A549 (cell line): Measurements from ENCODE around the gene SLC25A26. TPM values are rescaled to one million over a fixed set of nuclear protein-coding genes. Genes with fewer than 3 reads are reported as not detected.

ENCODE experiments used
- ATAC-seq, 2 experiments: fragments of 200-7000 bp in 1 of 2; fragments of >200 bp in 1 of 2; cut with Nextera tagmentation in 1 of 2; cut with Tn5 transposase in 1 of 2; 3 replicates each; pipeline versions ENCODE4 v1.8.0 to v1.9.1; 2018 to 2020; ENCODE audit warnings: mild to moderate bottlenecking in 1 of 2, moderate library complexity in 1 of 2
- CTCF ChIA-PET: fragments of 300-600 bp; sonication (Branson Sonifier 250); formaldehyde crosslinking; extraction: SDS; loops from one replicate; lab custom pipeline; 2021; ENCODE audit warnings: antibody characterized with exemption, inconsistent platforms; lab: Yijun Ruan, JAX
- POLR2A ChIA-PET: fragments of 350-600 bp; formaldehyde crosslinking; extraction: SDS; loops from one replicate; lab custom pipeline; 2021; ENCODE audit warnings: antibody characterized with exemption, inconsistent platforms; lab: Yijun Ruan, JAX
- DNase-seq, 2 experiments: peaks; one replicate each; pipeline versions ENCODE4 v3.0.0 to v3.0.0-alpha.2; 2011 to 2016; ENCODE audit warnings: low read depth in 1 of 2, low spot score in 1 of 2
- FAIRE-seq: peaks from 2 replicates; lab custom pipeline; 2011; peaks lifted over from hg19 to GRCh38; lab: Jason Lieb, UNC
- H3K27ac ChIP-seq, 2 experiments: fragments of >200 bp; sonication (Bioruptor Twin); formaldehyde crosslinking; 3 replicates each; pipeline ENCODE4 v1.5.1; 2016 to 2017
- H3K4me1 ChIP-seq: fragments of >200 bp; sonication (Bioruptor Twin); formaldehyde crosslinking; 3 replicates; pipeline ENCODE4 v1.6.1; 2016
- H3K4me2 ChIP-seq: fragments of >200 bp; sonication (Bioruptor Twin); formaldehyde crosslinking; 3 replicates; pipeline ENCODE4 v1.6.1; 2016
- H3K4me3 ChIP-seq: fragments of >200 bp; sonication (Bioruptor Twin); formaldehyde crosslinking; 3 replicates; pipeline ENCODE4 v1.5.1; 2016
- H3K9me3 ChIP-seq: fragments of >200 bp; sonication (Bioruptor Twin); formaldehyde crosslinking; 3 replicates; pipeline ENCODE4 v1.6.1; 2016
- BCL3 ChIP-seq: fragments of >200 bp; sonication (Bioruptor Twin); formaldehyde crosslinking; IDR thresholded peaks from 3 replicates; pipeline ENCODE4 v1.6.1; 2016
- CHD2 ChIP-seq: fragments of 150-350 bp; IDR thresholded peaks from 2 replicates; pipeline ENCODE4 v1.6.1; 2014; ENCODE audit warnings: low read length; ENCODE audit not compliant: partially characterized antibody
- E2F6 ChIP-seq: IDR thresholded peaks from 2 replicates; pipeline ENCODE4 v1.6.1; 2012; ENCODE audit warnings: low read depth, borderline replicate concordance
- EHMT2 ChIP-seq: fragments of 200-600 bp; sonication (generic); IDR thresholded peaks from 2 replicates; pipeline ENCODE4 v1.6.1; 2016; ENCODE audit warnings: antibody characterized with exemption, low read depth, mild to moderate bottlenecking, moderate library complexity
- ESRRA ChIP-seq: fragments of 150-350 bp; IDR thresholded peaks from 2 replicates; pipeline ENCODE4 v1.6.1; 2014; ENCODE audit warnings: mild to moderate bottlenecking, low read length, borderline replicate concordance
- FOXS1 ChIP-seq: fragments of 250-450 bp; sonication (Bioruptor Pico); IDR thresholded peaks from 2 replicates; pipeline ENCODE4 v1.5.0; 2020; ENCODE audit warnings: mild to moderate bottlenecking, moderate library complexity
- HEYL ChIP-seq: fragments of 250-450 bp; sonication (Bioruptor Pico); IDR thresholded peaks from 2 replicates; pipeline ENCODE4 v1.8.0; 2021; ENCODE audit warnings: mild to moderate bottlenecking, moderate library complexity
- HOXA7 ChIP-seq: fragments of 250-450 bp; sonication (Bioruptor Pico); IDR thresholded peaks from 2 replicates; pipeline ENCODE4 v1.5.0; 2020; ENCODE audit warnings: mild to moderate bottlenecking, moderate library complexity
- JUNB ChIP-seq: fragments of >200 bp; sonication (Bioruptor Twin); formaldehyde crosslinking; IDR thresholded peaks from 2 replicates; pipeline ENCODE4 v1.6.1; 2016
- KDM5A ChIP-seq: fragments of 200-600 bp; sonication (generic); IDR thresholded peaks from 2 replicates; pipeline ENCODE4 v1.6.1; 2016; ENCODE audit warnings: antibody characterized with exemption, mild to moderate bottlenecking
- MAX ChIP-seq: IDR thresholded peaks from 2 replicates; pipeline ENCODE4 v1.6.1; 2012
- MAZ ChIP-seq: fragments of 150-350 bp; IDR thresholded peaks from 2 replicates; pipeline ENCODE4 v1.6.1; 2014; ENCODE audit warnings: antibody characterized with exemption, low read depth, low read length, borderline replicate concordance
- MYC ChIP-seq: IDR thresholded peaks from 2 replicates; pipeline ENCODE4 v1.6.1; 2012; ENCODE audit warnings: mild to moderate bottlenecking, inconsistent platforms, low read length, improper control_type of control experiment, borderline replicate concordance
- NR3C1 ChIP-seq: fragments of >200 bp; sonication (Bioruptor Twin); formaldehyde crosslinking; IDR thresholded peaks from 3 replicates; pipeline ENCODE4 v1.6.1; 2017
- PBX3 ChIP-seq: IDR thresholded peaks from 2 replicates; pipeline ENCODE4 v1.6.1; 2012
- PHF8 ChIP-seq: fragments of 200-600 bp; sonication (generic); IDR thresholded peaks from 2 replicates; pipeline ENCODE4 v1.6.1; 2016; ENCODE audit warnings: low read depth, mild to moderate bottlenecking, antibody characterized with exemption, moderate library complexity, borderline replicate concordance
- RARB ChIP-seq: fragments of 250-450 bp; sonication (Bioruptor Pico); IDR thresholded peaks from 2 replicates; pipeline ENCODE4 v1.8.0; 2021; ENCODE audit warnings: mild to moderate bottlenecking, moderate library complexity
- RCOR1 ChIP-seq: fragments of 150-350 bp; IDR thresholded peaks from 2 replicates; pipeline ENCODE4 v1.6.1; 2014; ENCODE audit warnings: antibody characterized with exemption, low read length, low read depth
- RFX5 ChIP-seq: fragments of 450-650 bp; IDR thresholded peaks from 2 replicates; pipeline ENCODE4 v1.7.1; 2014; ENCODE audit warnings: antibody characterized with exemption, mild to moderate bottlenecking, moderate library complexity
- RNF2 ChIP-seq: fragments of 200-600 bp; sonication (generic); IDR thresholded peaks from 2 replicates; pipeline ENCODE4 v1.6.1; 2016; ENCODE audit warnings: low read depth, mild to moderate bottlenecking, antibody characterized with exemption, moderate library complexity, borderline replicate concordance
- TFCP2L1 ChIP-seq: fragments of 250-450 bp; sonication (Bioruptor Pico); IDR thresholded peaks from 2 replicates; pipeline ENCODE4 v1.5.0; 2021; ENCODE audit warnings: mild to moderate bottlenecking
- WGBS: methylation state at CpG from one replicate; pipeline ENCODE4 v1.1.6; 2017; ENCODE audit errors: missing lambda C conversion rate; 5-methylcytosine and 5-hydroxymethylcytosine counted together
- polyA plus RNA-seq, 4 experiments: library from polyadenylated mRNA; depleted of rRNA in 3 of 4; stranded (reverse); fragments of >200 nt; fragmentation: RNase III in 1 of 4; extraction: RNeasy Plus Mini Kit Qiagen cat#74134 plus additional on column Dnase treatment in 1 of 4; gene quantifications; 2 replicates in 3 of 4; 3 replicates in 1 of 4; pipeline ENCODE4 v1.2.3, GENCODE V29; 2011 to 2017
- TF ChIP-seq, protein P1 (sequence below): fragments of 250-450 bp; sonication (Bioruptor Pico); IDR thresholded peaks from 2 replicates; pipeline ENCODE4 v1.5.0; 2021; ENCODE audit warnings: mild to moderate bottlenecking, moderate library complexity, borderline replicate concordance
- TF ChIP-seq, protein P2 (sequence below): fragments of >200 bp; sonication (Bioruptor Twin); formaldehyde crosslinking; IDR thresholded peaks from 2 replicates; pipeline ENCODE4 v1.6.1; 2016

Gene SLC25A26
- polyA plus RNA-seq, 2 of the 4 experiments (the other 2 are of a cell fraction), result 13.0 to 30.5 TPM

- ChIA-PET CTCF (no interaction called here), POLR2A (no interaction called here)
- FAIRE-seq (no peak), DNase-seq (no peak), ATAC-seq (no peak)
- no peak for TF ChIP-seq RCOR1
- no peak for TF ChIP-seq NR3C1
- TF ChIP-seq KDM5A, result no peak
- no peak for TF ChIP-seq HEYL (CRISPR knock-in tag)
- TF ChIP-seq CHD2, result no peak
- TF ChIP-seq FOXS1 (CRISPR knock-in tag), result no peak
- no peak for TF ChIP-seq MAX
- TF ChIP-seq MAZ, result no peak
- no peak for TF ChIP-seq HOXA7 (CRISPR knock-in tag)
- TF ChIP-seq E2F6, result no peak
- no peak for TF ChIP-seq EHMT2
- TF ChIP-seq TFCP2L1 (CRISPR knock-in tag), result no peak
- no peak for TF ChIP-seq MYC
- TF ChIP-seq BCL3, result no peak
- TF ChIP-seq JUNB, result no peak
- TF ChIP-seq, protein P1, sequence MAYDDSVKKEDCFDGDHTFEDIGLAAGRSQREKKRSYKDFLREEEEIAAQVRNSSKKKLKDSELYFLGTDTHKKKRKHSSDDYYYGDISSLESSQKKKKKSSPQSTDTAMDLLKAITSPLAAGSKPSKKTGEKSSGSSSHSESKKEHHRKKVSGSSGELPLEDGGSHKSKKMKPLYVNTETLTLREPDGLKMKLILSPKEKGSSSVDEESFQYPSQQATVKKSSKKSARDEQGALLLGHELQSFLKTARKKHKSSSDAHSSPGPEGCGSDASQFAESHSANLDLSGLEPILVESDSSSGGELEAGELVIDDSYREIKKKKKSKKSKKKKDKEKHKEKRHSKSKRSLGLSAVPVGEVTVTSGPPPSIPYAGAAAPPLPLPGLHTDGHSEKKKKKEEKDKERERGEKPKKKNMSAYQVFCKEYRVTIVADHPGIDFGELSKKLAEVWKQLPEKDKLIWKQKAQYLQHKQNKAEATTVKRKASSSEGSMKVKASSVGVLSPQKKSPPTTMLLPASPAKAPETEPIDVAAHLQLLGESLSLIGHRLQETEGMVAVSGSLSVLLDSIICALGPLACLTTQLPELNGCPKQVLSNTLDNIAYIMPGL (CRISPR knock-in tag), result no peak
- no peak for TF ChIP-seq ESRRA
- no peak for TF ChIP-seq RFX5
- TF ChIP-seq RARB, result no peak
- H3K9me3 ChIP-seq, result no peaks in the 10 kb centered on the region
- H3K27ac ChIP-seq, result no peak overlapping the region
- H3K4me2 ChIP-seq, result no peak overlapping the region
- no peaks in the 10 kb centered on the region for H3K4me1 ChIP-seq
- WGBS, result 61% methylated on average over 3 of the region's 3 CpGs
- no peak overlapping the region for H3K4me3 ChIP-seq
Observed at GRCh38 chr3:66338927-66339326, 118.1 kb downstream of the SLC25A26 start.

DNA sequence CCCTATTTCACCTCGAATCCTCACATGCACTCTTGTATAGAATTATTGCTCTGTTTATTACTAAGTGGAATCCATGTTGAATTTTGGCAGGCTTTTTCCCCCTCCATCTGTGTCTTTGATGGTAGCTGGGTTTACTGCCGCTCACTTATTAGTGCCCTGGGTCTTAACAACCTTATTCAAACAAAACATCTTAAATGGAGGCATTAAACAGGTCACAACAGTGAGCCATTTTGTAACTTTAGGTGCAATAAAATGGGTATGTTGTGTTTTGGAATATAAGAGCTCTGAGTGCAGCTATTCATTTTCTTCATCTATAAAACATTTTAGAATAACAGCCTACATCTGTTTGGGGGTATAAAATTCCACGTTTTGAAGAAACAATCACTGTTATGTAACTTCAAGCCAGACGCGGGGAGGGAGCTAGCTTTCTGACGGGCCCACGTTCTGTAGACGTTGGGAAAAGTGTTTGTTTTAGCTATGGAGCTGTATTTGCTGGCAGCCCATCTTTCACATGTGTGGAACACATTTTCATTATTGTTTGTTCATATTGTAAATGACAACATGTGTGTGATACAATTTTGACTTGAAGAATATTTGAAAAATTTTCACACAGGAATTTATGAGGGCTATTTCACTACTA lies 122.0 kb downstream of the SLC25A26 start:
- ATAC-seq (no peak), FAIRE-seq (no peak), DNase-seq (no peak)
- TF ChIP-seq, protein P2, sequence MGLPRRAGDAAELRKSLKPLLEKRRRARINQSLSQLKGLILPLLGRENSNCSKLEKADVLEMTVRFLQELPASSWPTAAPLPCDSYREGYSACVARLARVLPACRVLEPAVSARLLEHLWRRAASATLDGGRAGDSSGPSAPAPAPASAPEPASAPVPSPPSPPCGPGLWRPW, result no peak
- no peak for TF ChIP-seq PHF8
- CTCF ChIA-PET, result interaction anchor here (1.8 kb wide), 1 partner anchor 479 kb away, joined by 4 read pairs; no protein-coding TSS in a partner anchor
- Histone ChIP-seq H3K27ac (no peak overlapping the region), H3K4me2 (no peak overlapping the region), H3K4me3 (no peak overlapping the region), H3K9me3 (no peaks in the 10 kb centered on the region), H3K4me1 (no peaks in the 10 kb centered on the region)
- POLR2A ChIA-PET, result no interaction called here
- 86% methylated on average over 8 of the region's 8 CpGs for WGBS

- H3K4me2 ChIP-seq, result no peak overlapping the region
- DNase-seq (no peak), FAIRE-seq (no peak), ATAC-seq (no peak)
- no peaks in the 10 kb centered on the region for H3K9me3 ChIP-seq
- POLR2A ChIA-PET, result no interaction called here
- CTCF ChIA-PET, result no interaction called here
- TF ChIP-seq RNF2 (no peak), PBX3 (no peak)
- WGBS, result 90% methylated on average over 9 of the region's 9 CpGs
- H3K4me3 ChIP-seq, result no peak overlapping the region
- no peaks in the 10 kb centered on the region for H3K4me1 ChIP-seq
- H3K27ac ChIP-seq, result no peak overlapping the region
Observed at GRCh38 chr3:66344391-66344811, 123.6 kb downstream of the SLC25A26 start.
